Measurements from ENCODE around the gene ELOA.
"Not testable (repeated sequence)": the region's sequence is repeated elsewhere in the genome, so short reads cannot be mapped to it uniquely, and the experiment has no call there.

Gene ELOA

DNA sequence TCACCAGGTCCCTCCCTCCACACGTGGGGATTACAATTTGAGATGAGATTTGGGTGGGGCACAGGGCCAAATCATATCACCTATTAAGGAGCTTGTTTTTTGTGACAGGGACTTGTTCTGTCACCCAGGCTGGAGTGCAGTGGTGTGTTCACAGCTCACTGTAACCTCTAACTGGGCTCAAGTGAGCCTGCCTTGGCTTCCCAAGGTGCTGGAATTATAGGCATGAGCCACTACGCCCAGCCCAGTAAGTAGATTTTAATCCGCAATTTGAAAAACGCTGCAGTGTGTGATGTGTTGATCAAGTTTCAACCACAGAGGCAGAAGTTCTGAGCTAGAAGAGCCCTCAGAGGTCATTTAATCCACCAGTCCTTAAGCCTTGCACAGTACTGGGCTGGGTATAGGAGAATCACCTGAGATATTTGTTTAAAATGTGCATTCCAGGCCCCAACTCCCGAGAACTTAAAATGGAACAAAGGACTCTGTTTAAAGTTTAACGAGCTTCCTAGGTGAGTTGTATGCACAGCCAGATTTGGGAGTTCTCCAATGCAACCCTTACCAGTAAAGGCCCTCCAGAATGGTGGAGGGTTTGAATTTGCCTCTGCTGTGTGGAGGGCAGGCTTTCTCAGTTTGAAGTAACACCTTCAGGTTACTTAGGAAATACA lies 38.3 kb upstream of the ELOA start:
- Histone ChIP-seq H3K4me3 (ENCODE audit: low read depth, low read length) (no peak overlapping the region), H3K4me1 (ENCODE audit: control insufficient read depth, insufficient read depth, low read length) (no peaks in the 10 kb centered on the region), H3K9ac (ENCODE audit: low read length) (no peak overlapping the region), H3K27ac (ENCODE audit: low read depth, low read length) (no peak overlapping the region), H3K27me3 (ENCODE audit: control insufficient read depth, insufficient read depth, low read length) (no peaks in the 10 kb centered on the region), H3K36me3 (ENCODE audit: control insufficient read depth, insufficient read depth, low read length) (peaks cover 36% of the 10 kb centered on the region), H3K9me3 (ENCODE audit: control insufficient read depth, insufficient read depth, low read depth, low read length) (no peaks in the 10 kb centered on the region)

DNA sequence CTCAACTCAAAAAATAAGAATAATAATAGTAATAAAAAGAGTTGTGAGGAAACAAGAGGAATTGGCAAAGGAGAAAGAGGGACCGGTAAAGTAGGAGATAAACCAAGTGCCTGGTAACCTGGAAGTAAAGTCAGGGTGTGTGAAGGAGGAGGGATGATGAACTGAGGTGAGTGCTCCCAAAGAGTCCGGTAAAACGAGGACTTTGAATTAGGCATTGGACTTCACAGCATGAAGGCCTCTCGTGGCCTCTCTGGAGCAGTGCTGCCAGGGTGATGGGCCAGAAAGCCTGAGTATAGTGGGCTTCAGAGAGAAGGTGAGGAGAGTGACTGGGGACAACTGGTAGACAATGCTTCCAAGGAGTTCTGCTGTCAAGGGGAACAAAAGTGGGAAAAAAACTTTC lies 34.0 kb upstream of the ELOA start:
- Histone ChIP-seq H3K4me3 (ENCODE audit: low read depth, low read length) (no peak overlapping the region), H3K9me3 (ENCODE audit: control insufficient read depth, insufficient read depth, low read depth, low read length) (no peaks in the 10 kb centered on the region), H3K4me1 (ENCODE audit: control insufficient read depth, insufficient read depth, low read length) (no peaks in the 10 kb centered on the region), H3K36me3 (ENCODE audit: control insufficient read depth, insufficient read depth, low read length) (peaks cover 6% of the 10 kb centered on the region; the same call in 1 of the 2 replicates), H3K9ac (ENCODE audit: low read length) (no peak overlapping the region), H3K27me3 (ENCODE audit: control insufficient read depth, insufficient read depth, low read length) (no peaks in the 10 kb centered on the region), H3K27ac (ENCODE audit: low read depth, low read length) (no peak overlapping the region)

GRCh38 chr1:23718482-23718881 lies 24.8 kb upstream of the ELOA start:
- Histone ChIP-seq H3K4me1 (ENCODE audit: control insufficient read depth, insufficient read depth, low read length) (no peaks in the 10 kb centered on the region), H3K27ac (ENCODE audit: low read depth, low read length) (no peak overlapping the region)

DNA sequence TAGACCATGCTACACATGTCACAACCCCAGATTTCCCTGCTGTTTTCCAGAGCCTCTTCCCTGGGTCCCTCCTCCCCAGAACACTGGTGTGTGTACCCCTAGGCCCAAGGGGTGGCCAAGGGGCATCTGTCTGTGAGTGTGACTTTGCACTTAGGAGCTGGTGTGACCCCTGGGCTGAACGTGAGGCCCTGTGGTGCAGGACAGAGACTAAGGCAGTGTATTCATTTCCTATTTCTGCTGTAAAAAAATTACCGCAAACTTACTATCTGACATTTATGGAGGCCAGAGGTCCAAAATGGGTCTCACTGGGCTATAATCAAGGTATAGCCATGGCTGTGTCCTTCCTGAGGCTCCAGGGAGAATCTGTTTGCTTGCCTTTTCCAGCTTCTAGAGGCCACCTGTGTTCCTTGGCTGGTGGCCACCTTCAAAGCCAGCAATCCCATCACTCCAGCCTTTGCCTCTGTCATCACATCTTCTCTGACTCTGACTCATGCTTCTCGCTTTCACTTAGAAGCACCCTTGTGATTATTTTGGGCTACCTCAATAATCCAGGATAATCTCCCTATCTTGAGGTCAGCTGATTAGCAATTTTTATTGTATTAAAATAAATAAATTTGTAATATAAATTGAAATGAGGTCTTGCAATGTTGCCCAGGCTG lies 24.0 kb upstream of the ELOA start:
- no peak overlapping the region for H3K27ac ChIP-seq (ENCODE audit: low read depth, low read length)
- no peak overlapping the region for H3K9ac ChIP-seq (ENCODE audit: low read length)
- no peaks in the 10 kb centered on the region for H3K36me3 ChIP-seq (ENCODE audit: control insufficient read depth, insufficient read depth, low read length)
- no peaks in the 10 kb centered on the region for H3K9me3 ChIP-seq (ENCODE audit: control insufficient read depth, insufficient read depth, low read depth, low read length)
- no peak overlapping the region for H3K4me3 ChIP-seq (ENCODE audit: low read depth, low read length)
- no peaks in the 10 kb centered on the region for H3K27me3 ChIP-seq (ENCODE audit: control insufficient read depth, insufficient read depth, low read length)
- H3K4me1 ChIP-seq (ENCODE audit: control insufficient read depth, insufficient read depth, low read length) = no peaks in the 10 kb centered on the region

More at GRCh38 chr1:23718482-23718881, 24.8 kb upstream of the ELOA start:
- H3K9me3 ChIP-seq (ENCODE audit: control insufficient read depth, insufficient read depth, low read depth, low read length) = no peaks in the 10 kb centered on the region
- no peak overlapping the region for H3K9ac ChIP-seq (ENCODE audit: low read length)
- no peak overlapping the region for H3K4me3 ChIP-seq (ENCODE audit: low read depth, low read length)
- no peaks in the 10 kb centered on the region for H3K27me3 ChIP-seq (ENCODE audit: control insufficient read depth, insufficient read depth, low read length)
- no peaks in the 10 kb centered on the region for H3K36me3 ChIP-seq (ENCODE audit: control insufficient read depth, insufficient read depth, low read length)

GRCh38 chr1:23720256-23720995 lies 22.8 kb upstream of the ELOA start:
- no peak overlapping the region for H3K27ac ChIP-seq (ENCODE audit: low read depth, low read length)
- H3K9me3 ChIP-seq (ENCODE audit: control insufficient read depth, insufficient read depth, low read depth, low read length) = no peaks in the 10 kb centered on the region
- H3K4me1 ChIP-seq (ENCODE audit: control insufficient read depth, insufficient read depth, low read length) = no peaks in the 10 kb centered on the region
- no peak overlapping the region for H3K4me3 ChIP-seq (ENCODE audit: low read depth, low read length)
- no peaks in the 10 kb centered on the region for H3K36me3 ChIP-seq (ENCODE audit: control insufficient read depth, insufficient read depth, low read length)
- no peak overlapping the region for H3K9ac ChIP-seq (ENCODE audit: low read length)
- no peaks in the 10 kb centered on the region for H3K27me3 ChIP-seq (ENCODE audit: control insufficient read depth, insufficient read depth, low read length)

GRCh38 chr1:23722652-23723051 lies 20.6 kb upstream of the ELOA start:
- no peaks in the 10 kb centered on the region for H3K27me3 ChIP-seq (ENCODE audit: control insufficient read depth, insufficient read depth, low read length)

DNA sequence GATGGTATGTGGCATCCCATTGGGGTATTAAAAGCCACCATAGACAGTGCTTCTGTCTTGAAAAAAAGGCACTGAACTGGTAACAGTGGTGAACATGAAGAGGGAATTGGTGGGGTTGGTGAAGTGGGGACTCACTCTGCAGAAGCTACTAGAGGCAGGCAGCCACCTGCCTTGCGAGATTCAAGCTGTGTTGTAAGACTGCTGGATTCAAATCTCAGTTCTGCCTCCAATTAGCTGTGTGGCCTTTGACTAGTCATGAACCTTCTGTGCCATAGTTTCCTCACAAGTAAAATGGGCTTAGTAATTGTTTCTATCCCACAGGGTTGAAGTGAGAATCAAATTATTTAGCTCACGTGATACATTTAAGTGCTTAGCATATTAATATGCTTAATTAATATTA lies 16.6 kb upstream of the ELOA start:
- Histone ChIP-seq H3K4me3 (ENCODE audit: low read depth, low read length) (no peak overlapping the region), H3K27ac (ENCODE audit: low read depth, low read length) (no peak overlapping the region), H3K9ac (ENCODE audit: low read length) (no peak overlapping the region)

More at GRCh38 chr1:23722652-23723051, 20.6 kb upstream of the ELOA start:
- H3K36me3 ChIP-seq (ENCODE audit: control insufficient read depth, insufficient read depth, low read length) = no peaks in the 10 kb centered on the region
- H3K4me1 ChIP-seq (ENCODE audit: control insufficient read depth, insufficient read depth, low read length) = no peaks in the 10 kb centered on the region
- H3K27ac ChIP-seq (ENCODE audit: low read depth, low read length) = no peak overlapping the region
- no peak overlapping the region for H3K9ac ChIP-seq (ENCODE audit: low read length)
- no peak overlapping the region for H3K4me3 ChIP-seq (ENCODE audit: low read depth, low read length)
- H3K9me3 ChIP-seq (ENCODE audit: control insufficient read depth, insufficient read depth, low read depth, low read length) = no peaks in the 10 kb centered on the region

GRCh38 chr1:23727362-23727811 lies 15.9 kb upstream of the ELOA start:
- H3K36me3 ChIP-seq (ENCODE audit: control insufficient read depth, insufficient read depth, low read length) = no peaks in the 10 kb centered on the region
- H3K9me3 ChIP-seq (ENCODE audit: control insufficient read depth, insufficient read depth, low read depth, low read length) = no peaks in the 10 kb centered on the region
- H3K27ac ChIP-seq (ENCODE audit: low read depth, low read length) = no peak overlapping the region
- H3K4me1 ChIP-seq (ENCODE audit: control insufficient read depth, insufficient read depth, low read length) = no peaks in the 10 kb centered on the region
- H3K27me3 ChIP-seq (ENCODE audit: control insufficient read depth, insufficient read depth, low read length) = no peaks in the 10 kb centered on the region
- H3K4me3 ChIP-seq (ENCODE audit: low read depth, low read length) = no peak overlapping the region
- H3K9ac ChIP-seq (ENCODE audit: low read length) = no peak overlapping the region

More for the DNA sequence above, 16.6 kb upstream of the ELOA start:
- no peaks in the 10 kb centered on the region for H3K4me1 ChIP-seq (ENCODE audit: control insufficient read depth, insufficient read depth, low read length)
- H3K9me3 ChIP-seq (ENCODE audit: control insufficient read depth, insufficient read depth, low read depth, low read length) = no peaks in the 10 kb centered on the region
- H3K36me3 ChIP-seq (ENCODE audit: control insufficient read depth, insufficient read depth, low read length) = no peaks in the 10 kb centered on the region
- H3K27me3 ChIP-seq (ENCODE audit: control insufficient read depth, insufficient read depth, low read length) = no peaks in the 10 kb centered on the region

GRCh38 chr1:23732363-23733224 lies 10.7 kb upstream of the ELOA start:
- Histone ChIP-seq H3K4me1 (ENCODE audit: control insufficient read depth, insufficient read depth, low read length) (no peaks in the 10 kb centered on the region), H3K9me3 (ENCODE audit: control insufficient read depth, insufficient read depth, low read depth, low read length) (no peaks in the 10 kb centered on the region), H3K36me3 (ENCODE audit: control insufficient read depth, insufficient read depth, low read length) (no peaks in the 10 kb centered on the region), H3K27ac (ENCODE audit: low read depth, low read length) (no peak overlapping the region), H3K27me3 (ENCODE audit: control insufficient read depth, insufficient read depth, low read length) (no peaks in the 10 kb centered on the region), H3K9ac (ENCODE audit: low read length) (no peak overlapping the region), H3K4me3 (ENCODE audit: low read depth, low read length) (no peak overlapping the region)

- not testable (repeated sequence) for H3K27ac ChIP-seq (ENCODE audit: low read depth, low read length); H3K36me3 ChIP-seq (ENCODE audit: control insufficient read depth, insufficient read depth, low read length); H3K9ac ChIP-seq (ENCODE audit: low read length); H3K27me3 ChIP-seq (ENCODE audit: control insufficient read depth, insufficient read depth, low read length); H3K4me3 ChIP-seq (ENCODE audit: low read depth, low read length); H3K4me1 ChIP-seq (ENCODE audit: control insufficient read depth, insufficient read depth, low read length); H3K9me3 ChIP-seq (ENCODE audit: control insufficient read depth, insufficient read depth, low read depth, low read length)
Measured at GRCh38 chr1:23733281-23733680, 10.0 kb upstream of the ELOA start.

Measured in HUES6 (cell line).